Smooth muscle cell of the brain vasculature (primary cell): Measurements from ENCODE around the gene ATOH8.

ENCODE experiments used
- DNase-seq: peaks from one replicate; pipeline ENCODE4 v3.0.0-alpha.2; 2012; ENCODE audit warnings: low read depth, low spot score

The ATOH8 gene

DNA sequence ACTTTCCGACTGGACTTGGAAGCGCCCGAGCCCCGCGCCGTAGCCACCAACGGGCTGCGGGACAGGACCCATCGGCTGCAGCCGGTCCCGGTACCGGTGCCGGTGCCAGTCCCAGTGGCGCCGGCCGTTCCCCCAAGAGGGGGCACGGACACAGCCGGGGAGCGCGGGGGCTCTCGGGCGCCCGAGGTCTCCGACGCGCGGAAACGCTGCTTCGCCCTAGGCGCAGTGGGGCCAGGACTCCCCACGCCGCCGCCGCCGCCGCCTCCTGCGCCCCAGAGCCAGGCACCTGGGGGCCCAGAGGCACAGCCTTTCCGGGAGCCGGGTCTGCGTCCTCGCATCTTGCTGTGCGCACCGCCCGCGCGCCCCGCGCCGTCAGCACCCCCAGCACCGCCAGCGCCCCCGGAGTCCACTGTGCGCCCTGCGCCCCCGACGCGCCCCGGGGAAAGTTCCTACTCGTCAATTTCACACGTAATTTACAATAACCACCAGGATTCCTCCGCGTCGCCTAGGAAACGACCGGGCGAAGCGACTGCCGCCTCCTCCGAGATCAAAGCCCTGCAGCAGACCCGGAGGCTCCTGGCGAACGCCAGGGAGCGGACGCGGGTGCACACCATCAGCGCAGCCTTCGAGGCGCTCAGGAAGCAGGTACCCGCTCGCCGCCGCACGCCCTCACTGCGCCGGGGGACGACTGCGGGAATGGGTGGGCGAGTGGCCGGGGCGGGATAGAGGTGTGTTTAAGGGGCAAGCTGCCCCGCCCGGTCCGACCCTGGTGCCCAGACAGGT is 713 bp downstream of the ATOH8 start:
- no peak for DNase-seq

DNA sequence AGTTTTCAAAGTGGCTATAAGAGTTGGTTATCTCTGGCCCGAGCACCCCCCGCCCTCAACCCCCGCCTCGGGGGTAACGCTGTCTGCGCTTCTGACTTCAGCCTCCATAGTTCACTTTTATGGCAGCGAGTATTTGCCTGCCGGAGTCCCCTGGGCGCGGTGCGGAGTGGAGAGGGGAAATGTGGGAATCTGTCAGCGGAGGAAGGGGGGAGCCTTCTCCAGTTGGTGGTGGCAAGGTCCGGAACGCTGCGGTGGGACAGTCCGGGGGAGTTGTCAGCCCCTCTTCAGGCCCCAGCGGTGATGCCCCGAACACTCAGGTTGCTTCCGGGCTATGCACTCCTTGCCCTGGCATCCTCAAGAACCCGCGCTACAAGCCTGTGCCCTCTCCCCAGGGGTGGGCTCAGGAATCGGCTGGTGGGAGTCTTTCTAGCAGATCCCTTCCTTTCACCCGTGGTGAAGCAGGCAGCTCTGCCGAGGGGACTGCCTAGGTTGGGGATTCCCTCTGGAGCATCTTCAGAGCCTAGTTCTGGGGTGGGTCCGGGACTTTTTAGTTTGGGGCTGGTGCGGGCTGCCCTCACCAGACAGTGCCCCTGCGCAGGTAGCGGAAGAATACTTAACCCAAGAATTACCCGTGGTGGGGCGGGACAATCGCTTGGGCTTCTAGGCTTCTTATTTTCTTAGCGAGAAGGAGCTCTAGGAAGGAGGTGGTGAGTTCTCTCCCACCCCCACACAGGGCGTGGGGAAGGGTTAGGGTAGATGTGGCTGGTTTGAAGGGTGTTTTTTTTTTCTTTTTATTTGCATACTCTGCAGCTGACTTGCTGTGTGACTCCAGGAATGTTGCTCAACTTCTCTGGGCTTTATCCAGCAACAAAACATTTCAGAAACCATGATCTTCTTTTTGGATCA is 1.6 kb downstream of the ATOH8 start:
- DNase-seq, result no peak

DNA sequence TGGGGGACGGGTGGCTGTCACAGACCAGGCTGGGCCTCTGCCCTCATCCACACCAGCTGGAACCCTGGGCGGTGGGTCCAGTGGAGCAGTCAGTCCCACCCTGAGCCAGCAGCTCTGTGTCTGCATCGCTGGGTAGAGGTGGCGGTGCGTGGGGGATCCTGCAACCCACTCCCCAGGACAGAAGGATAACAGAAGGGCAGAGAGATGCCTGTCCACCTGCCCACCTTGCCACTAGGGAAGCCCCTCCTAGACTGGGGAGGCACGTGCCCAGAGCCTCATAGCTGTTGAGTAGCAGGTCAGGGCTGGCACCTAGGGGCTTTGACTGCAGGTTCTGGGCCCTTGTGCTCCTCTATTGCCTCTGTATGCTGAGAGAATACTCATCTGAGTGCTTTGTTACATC is 2.4 kb downstream of the ATOH8 start:
- DNase-seq, result no peak

DNA sequence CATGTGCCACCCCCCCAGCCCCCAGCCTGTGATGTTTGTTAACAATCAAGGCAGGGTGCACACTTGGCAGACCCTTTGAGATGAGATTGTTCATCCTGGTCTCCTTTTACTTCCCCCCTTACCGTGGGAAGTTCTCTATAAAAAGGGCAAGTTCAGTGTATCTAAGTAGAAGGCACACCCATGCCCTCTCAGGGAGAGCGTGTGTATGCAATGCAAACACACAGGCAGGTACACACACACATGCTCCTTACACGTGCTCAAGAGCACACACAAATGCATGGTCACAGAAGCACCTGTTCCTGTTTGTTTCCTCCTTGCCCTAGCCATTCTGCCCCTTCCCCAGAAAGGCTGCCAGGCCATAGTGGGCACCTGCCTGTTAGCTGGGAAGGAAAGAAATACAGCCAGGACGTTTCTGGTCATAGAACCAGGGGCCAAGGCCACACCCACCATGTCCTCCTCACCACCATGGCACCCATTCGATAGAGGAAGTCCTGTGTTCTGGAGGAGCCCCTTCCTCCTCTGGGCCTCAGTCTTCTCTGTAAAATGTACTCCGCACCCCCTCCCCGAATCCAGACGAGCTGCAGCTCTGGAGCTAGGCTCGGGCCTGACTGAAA is 3.1 kb downstream of the ATOH8 start:
- DNase-seq, result no peak

DNA sequence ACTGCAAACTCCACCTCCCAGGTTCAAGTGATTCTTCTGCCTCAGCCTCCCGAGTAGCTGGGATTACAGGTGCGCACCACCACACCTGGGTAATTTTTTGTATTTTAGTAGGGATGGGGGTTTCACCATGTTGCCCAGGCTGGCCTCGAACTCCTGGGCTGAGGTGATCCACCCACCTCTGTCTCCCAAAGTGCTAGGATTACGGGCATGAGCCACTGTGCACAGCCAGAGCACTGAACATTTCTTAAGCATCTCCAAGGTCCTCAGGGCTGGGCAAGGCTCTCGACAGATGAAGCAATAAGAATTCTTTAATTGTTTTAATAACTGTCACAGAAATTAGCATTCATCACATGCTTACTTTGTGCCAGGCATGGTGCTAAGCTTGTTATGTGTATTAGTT is 4.1 kb downstream of the ATOH8 start:
- no peak for DNase-seq

DNA sequence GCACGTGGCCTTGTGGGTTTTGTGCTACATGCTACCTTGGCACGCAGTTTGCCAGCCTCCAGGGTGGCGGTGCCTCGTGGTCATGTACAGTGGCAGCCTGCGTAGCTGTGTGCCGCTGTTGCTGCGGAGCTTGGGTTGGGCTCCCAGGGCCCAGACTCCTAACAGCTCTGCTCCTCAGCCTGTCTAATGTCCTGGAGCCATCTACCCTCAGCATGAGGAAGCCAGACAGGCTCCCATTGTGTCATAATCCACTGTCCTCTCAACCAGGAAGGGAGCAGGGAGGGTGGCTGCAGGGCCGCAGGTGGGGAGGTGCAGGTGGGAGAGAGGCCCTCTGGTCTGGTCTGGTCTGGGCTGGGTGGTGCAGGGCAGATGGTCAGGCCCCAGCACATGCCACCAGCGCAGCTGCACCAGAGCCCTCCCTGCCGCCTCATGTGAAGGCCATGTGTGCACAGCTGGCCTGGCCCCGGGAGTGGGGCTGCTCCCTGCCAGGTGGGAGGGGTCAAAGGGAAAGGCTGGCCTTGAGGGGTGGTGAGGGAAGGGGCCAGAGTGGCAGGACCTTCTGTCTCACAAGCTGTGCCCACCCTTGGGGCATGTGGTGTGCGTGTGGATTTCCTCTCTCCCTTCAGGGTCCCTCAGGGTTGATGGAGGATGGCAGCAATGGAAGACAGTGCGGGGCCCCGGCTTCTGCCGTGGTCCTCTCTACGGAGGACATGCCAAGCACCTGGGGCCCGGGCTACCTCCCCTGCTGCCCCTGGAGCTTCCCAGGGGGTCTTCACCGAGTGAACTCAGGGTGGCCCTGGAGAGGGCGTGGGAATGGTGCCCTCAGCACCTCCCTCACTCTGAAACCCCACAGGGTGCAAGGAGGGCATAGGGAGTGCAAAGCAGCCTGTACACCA is 4.8 kb downstream of the ATOH8 start:
- DNase-seq, result no peak

DNA sequence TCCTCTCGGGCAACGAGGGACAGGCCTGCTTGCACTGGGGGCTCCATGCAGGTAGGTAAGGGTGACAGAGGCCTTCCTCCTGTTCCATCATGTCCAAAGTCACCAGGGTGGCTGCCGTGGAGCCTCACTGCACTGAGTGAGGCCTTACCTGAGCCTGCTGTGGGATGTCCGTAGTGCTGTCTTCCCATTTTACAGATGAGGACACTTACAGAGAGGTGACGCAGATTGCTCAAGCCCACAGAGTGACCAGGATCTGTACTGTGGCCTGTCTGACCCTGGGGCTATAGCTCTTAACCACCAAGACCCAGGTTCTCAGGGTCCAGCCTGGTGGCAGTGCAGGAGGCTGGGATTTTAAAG is 5.4 kb downstream of the ATOH8 start:
- no peak for DNase-seq

DNA sequence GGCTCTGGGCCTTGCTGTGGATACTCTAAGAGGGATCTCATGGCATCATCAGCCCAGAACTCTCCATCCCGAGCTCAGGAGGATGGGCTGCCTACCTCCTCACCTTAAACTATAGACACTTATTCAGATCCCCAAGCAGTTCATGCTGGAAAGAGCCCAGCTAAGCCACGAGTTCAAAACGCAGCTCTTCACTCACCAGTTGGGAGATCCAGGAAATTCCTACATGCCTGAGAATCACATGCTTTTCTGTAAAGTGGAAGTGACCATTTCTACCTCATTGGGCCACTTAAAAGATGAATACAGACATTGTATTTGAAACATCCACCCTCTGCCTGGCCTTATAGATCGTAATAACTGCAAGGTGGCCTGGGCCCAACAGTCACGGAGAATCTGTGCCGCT is 6.6 kb downstream of the ATOH8 start:
- DNase-seq, result no peak

DNA sequence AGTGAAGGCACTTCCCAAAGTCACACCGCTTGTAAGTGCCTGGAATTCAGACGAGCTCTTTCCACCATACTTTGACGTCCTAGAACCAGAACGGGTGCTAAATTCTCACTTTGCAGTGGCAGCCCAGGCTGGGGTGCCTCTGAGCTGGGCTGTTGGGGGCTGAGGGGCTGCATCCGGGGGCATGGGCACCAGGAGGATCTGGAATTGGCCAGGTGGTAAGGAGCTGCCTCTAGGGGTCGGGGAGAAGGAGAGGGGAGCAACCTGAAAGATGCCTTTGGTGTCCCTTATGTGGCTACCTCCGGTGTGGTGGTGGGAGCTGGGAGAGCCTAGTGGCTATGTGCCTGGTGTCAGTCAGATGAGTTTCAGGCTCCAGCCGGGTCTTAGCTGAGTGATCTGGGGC is 7.1 kb downstream of the ATOH8 start:
- DNase-seq, result no peak

DNA sequence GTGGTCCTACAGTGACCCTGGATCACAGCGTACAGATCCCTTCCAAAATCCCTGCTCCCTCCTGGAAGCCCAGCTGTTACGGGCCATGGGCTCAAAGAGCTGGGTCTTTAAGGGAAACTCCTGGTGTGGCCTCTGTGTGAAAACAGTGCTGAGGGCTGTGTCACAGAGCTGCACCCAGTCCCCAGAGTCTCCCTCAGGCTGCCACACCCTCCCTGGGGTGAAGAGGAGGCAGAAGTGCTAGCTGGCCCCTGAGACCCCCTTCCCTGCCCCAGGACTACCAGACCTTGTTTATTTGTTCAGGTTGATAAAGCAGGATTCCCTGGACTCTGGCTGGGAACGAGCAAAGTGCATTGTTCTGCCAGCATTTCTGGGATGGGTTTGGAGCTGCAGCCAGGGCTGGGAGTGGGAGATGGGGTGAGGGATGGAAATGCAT is 7.7 kb downstream of the ATOH8 start:
- DNase-seq, result no peak

DNA sequence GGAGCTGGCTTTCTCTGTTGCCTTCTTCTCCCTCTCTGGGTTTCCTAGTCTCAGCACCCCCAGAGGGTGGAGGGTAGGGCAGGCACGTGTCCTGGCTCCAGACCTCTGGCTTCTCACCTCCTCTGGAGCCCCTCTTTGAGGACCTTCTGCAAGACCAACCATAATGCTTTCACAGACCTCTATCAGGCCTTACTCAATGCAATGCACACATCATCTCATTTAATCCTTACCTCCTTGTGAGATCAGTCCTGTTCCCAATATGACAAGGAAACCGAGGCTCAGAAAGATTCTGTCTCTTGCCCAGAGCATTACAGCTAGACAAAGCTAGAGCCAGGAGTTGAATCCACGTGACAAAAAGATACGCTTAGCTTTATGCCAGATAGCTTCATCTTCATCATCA is 8.2 kb downstream of the ATOH8 start:
- DNase-seq, result no peak

DNA sequence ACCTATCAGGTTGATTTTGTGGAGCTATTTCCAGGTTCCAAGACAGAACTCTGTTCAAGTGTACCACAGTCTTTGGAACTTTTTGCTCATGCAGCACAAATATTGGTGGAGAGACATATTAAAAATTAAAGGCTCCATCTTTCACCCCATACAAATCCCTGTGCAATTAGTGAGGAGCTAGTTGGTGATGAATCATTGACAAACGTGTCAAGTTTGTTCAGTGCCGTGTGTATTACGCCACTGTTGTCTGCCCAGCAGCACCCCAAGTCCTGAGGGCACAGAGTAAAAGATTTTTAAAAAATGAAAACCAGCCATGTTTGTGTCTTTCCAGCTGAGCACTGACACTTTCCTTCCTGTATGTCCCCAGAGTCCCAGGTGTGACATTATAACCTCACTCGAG is 9.3 kb downstream of the ATOH8 start:
- DNase-seq, result no peak

DNA sequence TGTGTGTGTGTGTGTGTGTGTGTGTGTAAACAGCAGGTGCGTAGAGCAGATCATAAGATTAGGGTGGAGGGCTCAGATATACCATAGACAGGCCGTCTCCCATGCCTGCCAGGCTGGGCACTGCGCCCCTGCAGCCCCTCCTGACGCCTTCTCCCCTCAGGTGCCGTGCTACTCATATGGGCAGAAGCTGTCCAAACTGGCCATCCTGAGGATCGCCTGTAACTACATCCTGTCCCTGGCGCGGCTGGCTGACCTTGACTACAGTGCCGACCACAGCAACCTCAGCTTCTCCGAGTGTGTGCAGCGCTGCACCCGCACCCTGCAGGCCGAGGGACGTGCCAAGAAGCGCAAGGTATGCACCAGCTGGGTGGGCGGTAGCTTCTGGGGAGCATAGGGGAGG is 10.0 kb downstream of the ATOH8 start:
- no peak for DNase-seq

DNA sequence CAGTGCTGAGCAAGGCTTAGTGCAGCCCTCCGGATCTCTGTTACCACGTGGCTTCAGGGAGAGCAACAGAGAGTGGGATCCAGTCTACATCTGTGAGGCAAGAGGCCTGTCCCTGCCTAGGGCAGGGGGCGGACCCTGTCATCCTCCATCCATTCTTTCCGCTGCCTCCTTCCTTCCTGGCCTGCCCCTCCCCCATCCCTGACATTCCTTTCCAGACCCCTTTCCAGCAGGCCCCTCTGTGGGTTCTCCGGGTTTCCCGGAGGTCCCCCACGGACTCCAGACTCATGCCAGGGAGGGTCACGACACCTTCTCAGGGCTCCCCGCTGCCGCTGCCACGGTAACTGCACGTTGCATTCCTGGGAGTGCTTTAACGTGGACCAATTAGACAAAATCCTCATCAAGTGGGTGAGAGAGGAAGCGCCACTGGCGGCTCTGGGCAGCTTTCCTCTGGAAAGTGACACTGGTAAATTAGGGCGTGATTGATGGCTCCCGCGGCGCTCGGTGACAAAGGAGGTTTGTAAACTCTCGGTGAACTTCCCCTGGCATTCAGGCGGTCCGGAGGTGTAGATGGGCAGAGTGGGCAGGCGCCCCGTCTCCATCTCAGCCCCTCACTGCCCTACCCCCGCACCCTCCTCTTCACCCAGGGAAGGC is 11.4 kb downstream of the ATOH8 start:
- no peak for DNase-seq

DNA sequence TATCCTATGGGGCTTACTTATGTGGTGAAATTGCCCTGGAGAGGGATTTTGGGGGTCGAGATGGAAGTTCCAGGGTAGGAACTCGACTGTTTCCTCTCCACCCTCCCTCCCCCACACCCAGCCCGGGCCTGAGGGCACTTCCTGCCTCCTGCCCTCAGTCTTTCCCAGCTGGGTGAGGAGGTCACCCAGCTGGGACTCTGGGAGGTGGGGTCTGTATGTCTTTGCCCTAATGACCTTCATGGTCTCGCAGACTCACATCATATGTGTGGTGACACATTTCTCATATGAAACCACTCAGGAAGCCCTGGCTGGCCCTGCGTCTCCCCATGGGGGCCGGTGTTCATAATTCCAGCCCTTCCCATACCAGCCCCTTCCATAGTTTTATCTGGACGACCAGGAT is 12.4 kb downstream of the ATOH8 start:
- no peak for DNase-seq

DNA sequence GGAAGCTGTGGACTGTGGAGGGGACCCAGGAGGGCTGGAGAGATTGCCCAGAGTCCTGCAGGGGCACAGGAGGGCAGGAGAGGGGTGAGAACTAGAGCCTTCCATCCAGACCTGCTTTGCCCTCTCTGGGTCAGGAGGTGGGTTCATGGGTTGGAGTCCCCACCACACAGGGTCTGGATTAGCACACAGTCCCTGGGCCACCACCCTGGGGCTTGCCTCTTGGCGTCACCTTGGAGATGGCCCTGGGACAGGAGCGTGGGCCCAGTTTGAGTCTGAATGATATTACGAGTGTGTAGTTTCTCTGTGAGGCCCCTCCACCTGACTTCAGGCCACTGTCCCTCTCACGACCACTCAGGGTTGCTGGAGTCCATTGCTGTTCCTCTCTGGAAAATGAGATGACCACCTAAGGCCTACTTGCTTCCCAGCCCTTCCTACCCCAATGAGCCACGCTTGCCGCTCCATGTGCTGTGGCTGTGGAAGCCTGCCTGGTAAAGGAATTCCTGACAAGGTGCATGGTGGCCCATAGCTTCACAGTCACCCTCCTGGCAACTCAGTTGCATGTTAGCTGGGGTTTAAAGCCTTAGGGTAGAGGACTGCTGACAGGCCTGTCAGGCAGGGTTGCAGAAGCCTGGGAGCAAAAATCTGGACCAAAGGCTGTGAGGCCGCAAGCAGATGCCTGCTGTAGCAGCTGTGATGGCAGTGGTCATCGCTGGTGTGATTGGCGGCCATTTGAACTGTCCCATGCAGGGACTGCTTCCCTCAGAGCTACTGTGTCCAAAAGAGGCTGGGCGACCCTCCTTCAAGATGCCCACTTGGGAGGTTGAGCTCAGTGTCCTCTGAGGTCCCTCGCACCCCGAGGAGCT is 14.2 kb downstream of the ATOH8 start:
- DNase-seq, result no peak

DNA sequence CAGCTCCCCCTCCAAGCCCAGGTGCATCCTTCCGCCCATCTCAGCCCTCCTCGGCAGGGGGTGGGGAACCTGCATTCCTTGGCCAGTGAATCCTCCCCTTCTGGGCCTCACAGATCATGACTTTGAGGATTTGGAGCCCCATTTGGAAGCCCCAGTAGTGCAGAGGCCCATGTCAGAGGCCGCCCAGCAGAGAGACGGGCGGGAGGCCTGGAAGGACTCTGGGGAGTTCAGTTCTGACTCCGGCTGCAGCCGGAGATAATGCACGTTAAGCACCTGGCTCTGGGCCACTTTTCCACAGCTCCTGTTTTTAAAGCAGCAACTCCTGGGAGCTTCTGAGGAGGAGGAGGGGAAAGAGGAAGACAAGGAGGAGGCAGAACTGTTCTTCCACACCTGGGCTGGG is 14.9 kb downstream of the ATOH8 start:
- no peak for DNase-seq

DNA sequence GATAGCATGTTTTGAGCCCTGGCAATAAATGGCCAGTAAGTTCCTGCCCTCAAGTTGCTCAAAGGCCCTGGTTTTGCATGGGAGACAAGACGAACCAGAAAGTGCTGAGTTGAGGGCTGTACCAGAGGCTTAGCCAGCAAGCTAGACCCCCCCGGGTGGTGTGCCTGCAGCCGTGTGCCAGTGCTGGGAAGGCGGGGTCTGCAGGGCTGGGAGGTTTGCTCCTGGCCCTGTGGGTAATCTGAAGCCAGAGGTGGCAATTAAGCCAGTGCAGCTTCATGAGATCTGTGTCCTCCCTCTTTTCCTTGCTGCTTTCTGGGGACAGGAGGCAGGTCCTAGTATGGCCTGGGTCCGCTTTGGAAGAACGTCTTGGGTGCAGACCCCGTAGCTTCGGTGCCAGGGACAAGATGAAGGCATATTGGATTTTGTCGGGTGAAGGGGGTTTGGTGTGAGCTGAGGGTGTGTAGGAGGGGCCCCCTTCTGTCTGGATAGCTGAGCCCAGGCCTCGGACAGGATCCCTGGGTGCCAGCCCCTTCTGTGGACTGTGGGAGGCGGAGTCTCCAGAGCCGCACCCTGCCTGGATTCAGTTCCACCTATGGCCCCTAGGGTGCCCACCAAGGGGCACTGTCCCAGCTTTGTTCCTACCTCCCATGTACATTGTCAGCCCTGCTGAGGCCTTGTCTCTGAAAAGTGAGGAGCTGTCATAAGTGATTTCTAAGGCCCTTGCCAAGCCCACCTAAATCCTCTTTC is 15.6 kb downstream of the ATOH8 start:
- no peak for DNase-seq

DNA sequence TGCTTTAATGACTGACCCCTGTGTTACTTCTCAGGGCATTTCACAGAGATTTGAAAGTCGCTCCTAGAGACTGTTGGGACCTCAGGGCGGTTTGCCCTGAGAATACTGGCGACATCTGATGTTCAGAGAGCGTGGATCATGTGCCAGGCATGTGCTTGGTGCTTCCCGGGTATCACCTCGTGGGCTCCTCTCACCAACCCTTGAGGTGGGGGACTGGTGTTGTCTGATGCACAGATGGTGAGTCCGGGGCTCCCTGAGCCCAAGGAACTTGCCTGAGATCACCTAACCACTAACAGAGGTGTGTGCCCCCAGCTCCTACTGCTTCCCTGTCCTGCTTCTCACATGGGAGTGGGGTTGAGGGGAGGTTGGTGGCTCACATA is 16.2 kb downstream of the ATOH8 start:
- no peak for DNase-seq
